NCI-H2107 (cell line): ENCODE results near the gene PTPRN2.
"Not testable (repeated sequence)": the region's sequence is repeated elsewhere in the genome, so short reads cannot be mapped to it uniquely, and the experiment has no call there.

Experiments
- DNase-seq: peaks from one replicate; lab custom pipeline; 2025; lab: John Stamatoyannopoulos, UW

The PTPRN2 gene

GRCh38 chr7:158532093-158532627 lies 55.5 kb downstream of the PTPRN2 start:
- DNase-seq, result no peak

GRCh38 chr7:158531661-158532060 lies 56.0 kb downstream of the PTPRN2 start:
- DNase-seq, result no peak

GRCh38 chr7:158530800-158531609 lies 56.6 kb downstream of the PTPRN2 start:
- peak; percentile 43 for DNase-seq

- DNase-seq, result no peak
These were observed 58.2 kb downstream of the PTPRN2 start for GRCh38 chr7:158529181-158530096.

GRCh38 chr7:158527915-158528502 lies 59.6 kb downstream of the PTPRN2 start:
- DNase-seq, result no peak

- no peak for DNase-seq
These were observed 60.1 kb downstream of the PTPRN2 start for GRCh38 chr7:158527495-158527894.

GRCh38 chr7:158527038-158527437 lies 60.6 kb downstream of the PTPRN2 start:
- DNase-seq, result no peak

- no peak for DNase-seq
These were observed 61.1 kb downstream of the PTPRN2 start for GRCh38 chr7:158526531-158526930.

GRCh38 chr7:158525648-158526484 lies 61.8 kb downstream of the PTPRN2 start:
- DNase-seq, result no peak

GRCh38 chr7:158524749-158525635 lies 62.6 kb downstream of the PTPRN2 start:
- DNase-seq, result no peak

- not testable (repeated sequence) for DNase-seq
These were observed 63.3 kb downstream of the PTPRN2 start for GRCh38 chr7:158524286-158524685.

GRCh38 chr7:158523877-158524276 lies 63.7 kb downstream of the PTPRN2 start:
- DNase-seq, result not testable (repeated sequence)

- DNase-seq, result not testable (repeated sequence)
These were observed 64.3 kb downstream of the PTPRN2 start for GRCh38 chr7:158523165-158523856.

GRCh38 chr7:158521795-158522194 lies 65.8 kb downstream of the PTPRN2 start:
- DNase-seq, result not testable (repeated sequence)

GRCh38 chr7:158520825-158521224 lies 66.8 kb downstream of the PTPRN2 start:
- DNase-seq, result no peak

- no peak for DNase-seq
These were observed 67.9 kb downstream of the PTPRN2 start for GRCh38 chr7:158519633-158520174.

- no peak for DNase-seq
These were observed 68.5 kb downstream of the PTPRN2 start for GRCh38 chr7:158518980-158519632.

- no peak for DNase-seq
These were observed 70.1 kb downstream of the PTPRN2 start for GRCh38 chr7:158517571-158517970.

GRCh38 chr7:158517072-158517471 lies 70.6 kb downstream of the PTPRN2 start:
- no peak for DNase-seq
